ENCODE results near the gene CELSR2. TPM values are rescaled to one million over a fixed set of nuclear protein-coding genes. Genes with fewer than 3 reads are reported as not detected.

The CELSR2 gene
- total and polyA plus RNA-seq, 8 donors, result 5.9 to 18.0 (median 12.5) TPM

DNA sequence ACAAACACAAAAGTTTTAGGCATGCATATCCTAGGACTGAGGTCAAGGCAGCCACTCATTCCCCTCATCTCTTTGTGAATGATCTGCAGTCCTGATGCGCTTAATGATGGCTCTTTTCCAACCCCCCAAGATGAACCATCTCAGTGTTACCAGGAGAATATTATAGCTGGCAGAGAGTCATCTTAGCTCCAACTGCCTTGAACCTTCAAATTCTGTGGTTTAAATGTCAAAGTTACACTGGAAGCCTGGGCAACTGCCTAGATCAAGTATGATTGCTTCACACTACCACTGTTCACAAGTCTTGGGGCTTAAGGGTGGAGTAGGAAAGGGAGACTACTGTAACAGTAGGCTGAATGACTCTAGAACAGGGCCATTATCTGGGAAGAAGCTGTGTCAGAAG is 65.5 kb downstream of the CELSR2 start:
- Histone ChIP-seq H3K4me3 (no peak overlapping the region), H3K4me1 (peaks cover 4% of the 10 kb centered on the region in 2 donors), H3K27me3 (no peaks in the 10 kb centered on the region), H3K9me3 (no peaks in the 10 kb centered on the region), H3K27ac (no peak overlapping the region), H3K36me3 (peaks cover 0 to 94% of the 10 kb centered on the region in 2 donors)
- ATAC-seq (peak; percentile 25), DNase-seq (no peak)
- TF ChIP-seq, protein P1, sequence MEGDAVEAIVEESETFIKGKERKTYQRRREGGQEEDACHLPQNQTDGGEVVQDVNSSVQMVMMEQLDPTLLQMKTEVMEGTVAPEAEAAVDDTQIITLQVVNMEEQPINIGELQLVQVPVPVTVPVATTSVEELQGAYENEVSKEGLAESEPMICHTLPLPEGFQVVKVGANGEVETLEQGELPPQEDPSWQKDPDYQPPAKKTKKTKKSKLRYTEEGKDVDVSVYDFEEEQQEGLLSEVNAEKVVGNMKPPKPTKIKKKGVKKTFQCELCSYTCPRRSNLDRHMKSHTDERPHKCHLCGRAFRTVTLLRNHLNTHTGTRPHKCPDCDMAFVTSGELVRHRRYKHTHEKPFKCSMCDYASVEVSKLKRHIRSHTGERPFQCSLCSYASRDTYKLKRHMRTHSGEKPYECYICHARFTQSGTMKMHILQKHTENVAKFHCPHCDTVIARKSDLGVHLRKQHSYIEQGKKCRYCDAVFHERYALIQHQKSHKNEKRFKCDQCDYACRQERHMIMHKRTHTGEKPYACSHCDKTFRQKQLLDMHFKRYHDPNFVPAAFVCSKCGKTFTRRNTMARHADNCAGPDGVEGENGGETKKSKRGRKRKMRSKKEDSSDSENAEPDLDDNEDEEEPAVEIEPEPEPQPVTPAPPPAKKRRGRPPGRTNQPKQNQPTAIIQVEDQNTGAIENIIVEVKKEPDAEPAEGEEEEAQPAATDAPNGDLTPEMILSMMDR (IDR thresholded peaks at IDR 0.05), result no peak
- intact Hi-C loops (cut with DNase I), result no loop called here

GRCh38 chr1:109315288-109315687 is 65.9 kb downstream of the CELSR2 start:
- Histone ChIP-seq H3K9me3 (no peaks in the 10 kb centered on the region), H3K27me3 (no peaks in the 10 kb centered on the region), H3K27ac (no peak overlapping the region), H3K4me1 (peaks cover 4% of the 10 kb centered on the region in 2 donors), H3K4me3 (no peak overlapping the region), H3K36me3 (peaks cover 0 to 99% of the 10 kb centered on the region in 2 donors)
- intact Hi-C loops (cut with DNase I), result no loop called here
- ATAC-seq (no peak), DNase-seq (no peak)
- TF ChIP-seq, protein P1 (IDR thresholded peaks at IDR 0.05), result no peak

DNA sequence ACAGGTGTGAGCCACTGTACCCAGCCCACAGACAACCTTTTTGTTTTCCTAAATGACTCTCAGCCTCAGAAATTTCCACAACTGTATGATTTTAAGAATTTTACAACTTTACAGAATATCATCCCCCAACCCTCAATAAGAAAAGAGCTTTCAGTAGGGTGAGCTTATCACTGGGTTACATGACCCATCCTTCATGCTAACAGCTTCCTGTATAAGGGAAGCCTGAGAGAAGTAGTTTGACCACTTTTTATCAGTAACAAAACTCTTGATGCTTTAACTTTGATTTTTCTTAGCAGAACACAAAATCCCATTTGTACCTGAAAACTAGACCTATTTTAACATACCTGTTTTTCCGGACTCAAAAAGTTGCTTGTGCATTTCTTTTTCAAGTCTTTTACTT is 67.2 kb downstream of the CELSR2 start:
- Histone ChIP-seq H3K27ac (no peak overlapping the region), H3K9me3 (no peaks in the 10 kb centered on the region), H3K4me1 (peaks cover 4% of the 10 kb centered on the region in 2 donors), H3K27me3 (no peaks in the 10 kb centered on the region), H3K36me3 (peaks cover 0 to 99% of the 10 kb centered on the region in 2 donors), H3K4me3 (no peak overlapping the region)
- no peak for DNase-seq
- no peak for ATAC-seq
- intact Hi-C loops (cut with DNase I), result no loop called here
- TF ChIP-seq, protein P1 (IDR thresholded peaks at IDR 0.05), result no peak

DNA sequence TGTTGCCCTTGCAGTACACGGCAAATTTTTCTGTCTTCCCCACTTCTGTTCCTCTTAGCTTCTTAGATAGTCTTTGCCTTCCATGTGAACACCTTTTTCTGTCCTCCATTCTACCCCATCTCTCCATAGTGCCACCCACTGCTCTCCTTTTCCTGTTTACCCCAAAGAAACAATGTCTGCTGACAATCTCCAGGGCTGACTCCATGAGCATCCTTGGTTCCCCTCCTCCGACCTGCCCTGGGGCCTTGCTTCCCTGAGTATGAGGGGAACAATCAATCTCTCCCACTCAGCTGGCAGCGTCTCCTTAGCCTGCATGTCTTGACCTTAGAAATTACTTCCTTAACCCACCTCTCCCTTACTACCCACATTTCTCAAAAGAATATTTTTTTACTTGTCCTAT is 69.8 kb downstream of the CELSR2 start:
- H3K4me3 ChIP-seq, result no peak overlapping the region
- ATAC-seq, result no peak
- DNase-seq, result no peak
- no peak overlapping the region for H3K27ac ChIP-seq
- no peaks in the 10 kb centered on the region for H3K4me1 ChIP-seq
- TF ChIP-seq, protein P1 (IDR thresholded peaks at IDR 0.05), result no peak
- H3K9me3 ChIP-seq, result no peaks in the 10 kb centered on the region
- H3K27me3 ChIP-seq, result no peaks in the 10 kb centered on the region
- intact Hi-C loops (cut with DNase I), result no loop called here
- H3K36me3 ChIP-seq, result peaks cover 0 to 100% of the 10 kb centered on the region in 2 donors

DNA sequence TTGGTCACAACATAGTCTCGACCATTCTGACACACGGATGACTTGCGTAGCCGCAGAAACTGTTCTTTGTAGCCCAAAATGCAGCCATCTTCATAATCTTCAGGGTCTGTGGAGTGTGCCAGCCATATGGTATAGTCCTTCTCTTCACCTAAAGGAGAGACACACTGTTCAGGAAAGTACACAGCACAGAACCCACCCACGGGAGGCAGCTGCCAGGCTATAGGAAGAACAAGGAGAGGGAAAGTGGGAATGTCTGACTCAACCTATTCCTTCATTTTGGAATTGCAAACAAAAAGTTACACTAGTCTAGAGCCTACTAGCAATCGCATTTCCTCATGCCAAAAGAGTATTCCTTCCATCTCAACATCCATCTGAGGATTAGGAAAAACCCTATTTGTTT is 73.6 kb downstream of the CELSR2 start:
- DNase-seq (no peak), ATAC-seq (no peak)
- no peak overlapping the region for H3K4me3 ChIP-seq
- no peak overlapping the region for H3K27ac ChIP-seq
- H3K9me3 ChIP-seq, result no peaks in the 10 kb centered on the region
- H3K27me3 ChIP-seq, result no peaks in the 10 kb centered on the region
- H3K36me3 ChIP-seq, result peaks cover 0 to 95% of the 10 kb centered on the region in 2 donors
- TF ChIP-seq, protein P1 (IDR thresholded peaks at IDR 0.05), result no peak
- intact Hi-C loops (cut with DNase I), result no loop called here
- no peaks in the 10 kb centered on the region for H3K4me1 ChIP-seq

Other genes starting within 250 kb of the CELSR2 start
- 10 to 100 TPM; 15.2 to 18.5 TPM for gene WDR47, start 207.4 kb upstream of the CELSR2 start, total RNA-seq
- gene WDR47, start 207.4 kb upstream of the CELSR2 start, polyA plus RNA-seq (ENCODE audit: insufficient read length in 6 of 6), result 10 to 100 TPM; 14.1 to 17.5 (median 15.3) TPM
- gene TAF13, start 173.5 kb upstream of the CELSR2 start, total RNA-seq, result 10 to 100 TPM; 46.9 to 66.7 TPM
- 10 to 100 TPM; 27.9 to 38.9 (median 33.3) TPM for gene TAF13, start 173.5 kb upstream of the CELSR2 start, polyA plus RNA-seq (ENCODE audit: insufficient read length in 6 of 6)
- gene TMEM167B, start 158.8 kb upstream of the CELSR2 start, total RNA-seq, result 10 to 100 TPM; 38.0 to 40.7 TPM
- gene TMEM167B, start 158.8 kb upstream of the CELSR2 start, polyA plus RNA-seq (ENCODE audit: insufficient read length in 6 of 6), result 10 to 100 TPM; 33.5 to 47.2 (median 43.2) TPM
- 1 to 10 TPM; 2.4 to 6.3 TPM for gene ELAPOR1, start 135.4 kb upstream of the CELSR2 start, total RNA-seq
- 10 to 100 TPM in 4 of 6 donors, 1 to 10 TPM in 2; 7.3 to 14.2 (median 11.7) TPM for gene ELAPOR1, start 135.4 kb upstream of the CELSR2 start, polyA plus RNA-seq (ENCODE audit: insufficient read length in 6 of 6)
- gene SARS1, start 35.6 kb upstream of the CELSR2 start, total RNA-seq, result 100 to 1,000 TPM; 144 to 189 TPM
- gene SARS1, start 35.6 kb upstream of the CELSR2 start, polyA plus RNA-seq (ENCODE audit: insufficient read length in 6 of 6), result 100 to 1,000 TPM; 139 to 160 (median 145) TPM
- gene PSRC1, start 33.6 kb downstream of the CELSR2 start, total RNA-seq, result 1 to 10 TPM; 4.2 to 7.3 TPM
- gene PSRC1, start 33.6 kb downstream of the CELSR2 start, polyA plus RNA-seq (ENCODE audit: insufficient read length in 6 of 6), result 10 to 100 TPM; 34.0 to 53.0 (median 40.5) TPM
- 10 to 100 TPM in 1 of 2 donors, not detected in 1; 21.4 TPM for gene MYBPHL, start 57.5 kb downstream of the CELSR2 start, total RNA-seq
- gene MYBPHL, start 57.5 kb downstream of the CELSR2 start, polyA plus RNA-seq (ENCODE audit: insufficient read length in 6 of 6), result 1 to 10 TPM in 1 of 6 donors, under 1 TPM in 4, not detected in 1; 0.24 to 1.0 (median 0.27) TPM
- gene SORT1, start 148.4 kb downstream of the CELSR2 start, total RNA-seq, result 100 to 1,000 TPM; 123 to 165 TPM
- gene SORT1, start 148.4 kb downstream of the CELSR2 start, polyA plus RNA-seq (ENCODE audit: insufficient read length in 6 of 6), result 10 to 100 TPM; 39.4 to 46.9 (median 45.6) TPM
- 10 to 100 TPM; 62.2 to 89.0 TPM for gene PSMA5, start 176.9 kb downstream of the CELSR2 start, total RNA-seq
- 10 to 100 TPM; 74.2 to 94.7 (median 89.7) TPM for gene PSMA5, start 176.9 kb downstream of the CELSR2 start, polyA plus RNA-seq (ENCODE audit: insufficient read length in 6 of 6)
- gene SYPL2, start 217.0 kb downstream of the CELSR2 start, total RNA-seq, result 1 to 10 TPM; 3.6 to 4.5 TPM
- gene SYPL2, start 217.0 kb downstream of the CELSR2 start, polyA plus RNA-seq (ENCODE audit: insufficient read length in 6 of 6), result under 1 TPM; 0.14 to 0.37 (median 0.21) TPM
- 1 to 10 TPM; 4.7 to 5.6 TPM for gene ATXN7L2, start 234.4 kb downstream of the CELSR2 start, total RNA-seq
- 10 to 100 TPM in 2 of 6 donors, 1 to 10 TPM in 4; 7.4 to 11.7 (median 8.2) TPM for gene ATXN7L2, start 234.4 kb downstream of the CELSR2 start, polyA plus RNA-seq (ENCODE audit: insufficient read length in 6 of 6)
- 10 to 100 TPM; 11.3 to 14.9 TPM for gene CYB561D1, start 244.6 kb downstream of the CELSR2 start, total RNA-seq
- gene CYB561D1, start 244.6 kb downstream of the CELSR2 start, polyA plus RNA-seq (ENCODE audit: insufficient read length in 6 of 6), result 1 to 10 TPM; 6.0 to 10.0 (median 7.6) TPM